Amniotic stem cell (primary cell): ENCODE results near the gene OR51E1.

Source experiments
- DNase-seq: peaks from one replicate; lab custom pipeline; 2025; lab: John Stamatoyannopoulos, UW

The OR51E1 gene, protein sequence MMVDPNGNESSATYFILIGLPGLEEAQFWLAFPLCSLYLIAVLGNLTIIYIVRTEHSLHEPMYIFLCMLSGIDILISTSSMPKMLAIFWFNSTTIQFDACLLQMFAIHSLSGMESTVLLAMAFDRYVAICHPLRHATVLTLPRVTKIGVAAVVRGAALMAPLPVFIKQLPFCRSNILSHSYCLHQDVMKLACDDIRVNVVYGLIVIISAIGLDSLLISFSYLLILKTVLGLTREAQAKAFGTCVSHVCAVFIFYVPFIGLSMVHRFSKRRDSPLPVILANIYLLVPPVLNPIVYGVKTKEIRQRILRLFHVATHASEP

DNA sequence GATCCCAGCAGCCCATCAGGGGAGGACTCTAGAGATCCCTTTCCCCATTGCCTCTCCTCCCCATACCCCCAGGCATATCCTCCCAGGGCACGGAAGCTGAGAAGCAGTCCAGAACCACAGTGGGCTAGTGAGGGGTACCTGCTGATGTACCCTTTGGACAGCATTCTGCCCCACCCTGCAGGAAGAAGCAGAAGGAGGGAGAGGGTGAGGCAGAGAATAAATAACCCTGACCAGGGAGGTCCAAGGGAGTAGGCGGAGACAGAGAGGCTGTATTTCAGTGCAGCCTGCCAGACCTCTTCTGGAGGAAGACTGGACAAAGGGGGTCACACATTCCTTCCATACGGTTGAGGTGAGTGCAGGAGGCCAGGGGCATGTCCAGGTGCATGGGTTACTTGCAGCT, at the start of gene OR51E1:
TSS of gene OR51E1 (plus strand) at position 301 of the 400 bp plus-strand sequence. CDS start 8,545 bp downstream, outside the sequence.
- no peak for DNase-seq

DNA sequence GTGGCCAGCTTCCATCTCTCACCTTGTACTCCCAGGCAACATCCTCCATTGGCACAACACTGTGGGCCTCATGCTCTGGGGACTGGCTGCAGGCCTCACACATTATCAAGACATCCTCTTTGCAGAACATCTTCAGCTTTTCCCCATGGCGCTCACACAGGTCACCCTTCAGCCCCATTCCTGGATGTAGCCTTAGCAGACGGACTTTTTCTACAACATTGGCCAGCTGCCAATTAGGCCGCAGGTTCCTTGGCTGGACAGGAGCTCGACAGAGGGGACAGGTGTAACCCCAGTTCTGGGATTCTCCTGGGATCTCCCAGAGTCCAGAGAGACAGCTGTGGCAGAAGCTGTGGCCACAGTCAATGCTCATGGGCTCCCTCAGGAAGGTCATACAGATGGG, 38.7 kb upstream of the OR51E1 start:
- no peak for DNase-seq

DNA sequence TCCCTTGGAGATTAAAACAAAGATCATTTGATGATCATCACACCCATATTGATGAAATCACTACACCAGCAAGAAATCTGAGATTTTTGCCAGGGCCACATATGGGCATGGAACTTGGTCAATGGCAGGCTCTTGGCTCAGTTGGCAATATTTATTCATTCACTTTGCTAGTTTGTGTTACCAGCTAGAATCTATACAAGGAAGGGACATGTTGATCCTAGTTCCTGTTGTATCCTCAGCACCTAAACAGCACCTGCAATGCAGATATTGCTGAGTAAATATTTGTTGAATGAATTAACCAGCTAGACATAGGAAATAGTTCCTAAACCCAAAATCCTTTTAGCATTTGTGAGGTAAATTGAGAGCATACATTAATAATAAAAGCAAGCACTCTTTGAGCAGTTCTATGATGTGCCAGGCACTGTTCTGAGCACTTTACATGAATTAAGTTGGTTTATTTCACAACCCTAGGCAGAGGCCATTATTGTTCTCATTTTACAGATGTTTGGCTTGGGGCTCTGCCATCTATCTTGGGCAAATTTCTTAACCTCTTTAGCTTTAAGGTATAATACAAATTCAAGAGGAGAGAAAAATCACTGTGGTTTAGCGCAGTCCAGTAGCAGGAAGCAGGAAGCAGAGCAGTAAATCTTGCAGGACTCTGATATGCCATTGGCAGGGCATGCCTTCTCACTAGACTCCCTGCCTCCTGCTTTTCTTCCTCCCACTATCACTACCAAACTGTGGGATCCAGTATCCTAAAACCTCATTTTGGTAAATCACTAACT, 37.4 kb upstream of the OR51E1 start:
- DNase-seq = no peak

DNA sequence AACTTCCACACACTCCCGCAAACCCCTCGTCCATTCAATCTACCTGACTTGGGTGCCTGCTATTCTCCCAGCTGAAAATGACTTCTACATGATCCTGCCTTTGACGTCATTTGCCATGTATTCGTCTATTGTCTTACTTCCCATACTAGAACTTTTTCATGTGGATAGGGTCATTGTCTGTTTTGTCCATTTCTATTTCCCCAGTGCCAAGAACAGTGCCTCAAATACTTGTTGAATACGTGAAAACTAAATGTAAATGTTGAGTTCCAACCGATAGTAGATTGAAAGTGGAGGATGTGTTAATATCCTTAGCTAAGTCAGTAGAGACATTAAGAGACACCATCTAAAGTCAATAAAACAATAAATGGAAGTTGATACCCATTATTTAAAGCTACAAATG, 36.7 kb upstream of the OR51E1 start:
- DNase-seq = no peak

DNA sequence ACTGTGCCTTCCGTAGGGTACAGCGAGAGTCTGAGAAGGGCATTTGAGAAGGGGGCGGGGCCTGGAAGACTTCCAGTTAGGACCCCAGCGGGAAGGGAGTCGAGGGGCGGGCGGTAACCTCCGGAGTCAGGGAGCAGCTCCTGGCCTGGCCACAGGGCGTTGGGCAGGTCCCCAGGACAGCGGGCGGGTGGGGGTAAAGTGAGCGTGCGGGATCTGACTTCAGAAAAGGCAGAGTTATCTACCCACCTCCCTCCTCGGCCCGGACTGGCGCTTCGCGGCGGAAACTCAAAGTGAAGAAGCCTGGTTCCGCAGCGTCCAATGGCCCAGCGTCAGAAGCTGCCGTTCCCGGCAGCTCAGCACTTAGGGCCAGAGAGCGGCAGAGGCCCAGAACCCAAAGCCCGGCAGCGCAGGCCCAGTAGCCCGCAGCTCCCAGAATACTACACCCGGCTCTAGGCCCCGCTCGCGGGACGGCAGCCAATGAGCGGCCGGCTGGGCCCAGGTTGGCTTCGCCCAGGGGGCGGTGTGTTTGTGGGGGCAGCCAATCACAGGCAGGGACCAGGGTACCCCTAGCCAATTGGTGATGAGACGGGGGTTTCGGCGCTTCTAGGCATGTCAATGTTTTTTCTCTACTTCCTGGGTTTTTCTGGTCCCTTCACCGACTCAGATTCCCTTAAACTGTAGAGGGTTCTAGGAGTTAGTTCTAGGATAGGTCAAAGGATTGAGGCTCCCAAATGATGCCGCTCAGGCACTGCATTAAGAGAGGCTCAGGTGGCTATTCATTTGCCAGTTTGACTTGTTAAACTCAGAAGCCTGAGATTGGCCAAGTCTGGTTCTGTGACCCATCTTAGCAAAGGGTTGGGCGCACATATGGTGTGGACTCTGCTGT, 35.8 kb upstream of the OR51E1 start, which contains the start of gene TRIM68:
TSS of gene TRIM68 (minus strand) at position 451 of the 886 bp plus-strand sequence. CDS start 2,727 bp downstream, outside the sequence.
- DNase-seq = peak; percentile 87

DNA sequence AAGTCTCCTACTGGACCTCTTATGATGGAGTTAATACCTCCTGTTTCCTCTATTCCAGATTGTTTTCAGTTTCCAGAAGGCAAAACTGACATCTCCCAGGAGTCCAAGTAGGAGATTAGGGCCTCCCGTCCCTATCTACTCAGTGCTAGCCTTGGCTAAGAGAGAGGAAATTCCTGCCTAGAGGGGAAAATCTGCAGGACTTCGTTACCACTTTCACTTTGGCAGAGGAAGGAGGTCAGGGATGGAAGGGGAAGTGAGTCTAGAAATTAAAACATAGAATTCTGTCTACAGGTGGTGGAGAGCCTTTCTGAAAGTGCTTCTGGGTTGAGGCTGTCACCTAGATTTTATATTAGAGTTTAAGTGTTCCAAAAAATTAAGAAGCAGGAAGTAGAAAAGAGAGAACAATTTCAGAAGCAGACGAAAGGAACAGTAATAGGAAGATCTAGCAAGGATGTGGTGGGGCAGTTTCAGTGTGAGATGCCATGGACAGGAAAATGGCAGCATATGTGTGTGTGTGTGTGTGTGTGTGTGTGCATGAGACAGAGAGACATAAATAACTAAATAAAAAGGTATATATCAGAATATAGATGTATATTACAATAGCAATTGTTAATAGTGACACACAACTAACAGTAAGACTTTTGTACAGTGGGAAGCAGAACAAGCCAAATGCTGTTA, 33.4 kb upstream of the OR51E1 start:
- no peak for DNase-seq

DNA sequence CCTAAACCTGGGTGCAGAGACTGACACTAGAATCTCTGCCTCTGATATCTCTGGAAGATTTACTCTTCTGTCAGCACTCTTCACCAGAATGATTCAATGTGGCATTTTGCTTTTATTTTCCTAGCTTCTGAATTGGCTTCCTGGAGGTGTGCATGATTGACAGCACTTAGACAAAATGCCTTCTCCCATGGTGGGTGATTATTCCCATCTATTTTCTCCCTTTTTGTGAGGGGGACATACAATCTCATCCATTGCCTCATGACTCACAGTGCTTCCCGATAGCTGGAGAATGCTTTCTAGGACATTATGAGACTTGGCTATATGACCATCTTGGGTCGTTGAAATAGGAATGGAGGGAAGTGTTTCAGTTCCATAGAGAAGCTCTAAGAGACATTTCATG, 31.8 kb upstream of the OR51E1 start:
- DNase-seq = no peak

DNA sequence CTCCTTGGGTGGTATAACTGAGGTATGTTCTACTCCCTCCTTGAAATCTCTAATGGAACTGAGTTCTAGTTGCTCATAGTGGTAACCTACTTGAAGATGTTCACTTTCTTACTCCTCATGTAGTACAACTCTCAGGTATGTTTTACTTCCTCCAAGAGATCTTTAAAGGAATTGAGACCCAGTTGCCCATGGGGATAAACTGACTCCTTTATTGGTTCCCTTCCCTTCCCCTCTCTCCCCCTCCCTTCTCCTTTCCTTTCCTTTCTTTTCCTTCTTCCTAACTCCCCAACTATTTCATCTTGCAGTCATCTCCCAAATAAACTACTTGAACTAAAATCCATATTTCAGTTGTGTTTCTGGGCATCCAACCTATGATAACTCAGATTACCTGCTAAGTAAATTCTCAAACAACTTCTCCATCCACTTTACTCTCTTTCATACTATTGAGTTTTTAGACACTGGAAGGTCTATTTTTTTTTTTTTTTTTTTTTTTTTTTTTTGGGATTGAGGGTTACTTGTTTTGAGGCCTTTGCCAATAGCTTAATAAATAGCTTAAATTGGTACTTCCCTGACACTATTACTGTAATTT, 27.8 kb upstream of the OR51E1 start:
- DNase-seq = no peak

DNA sequence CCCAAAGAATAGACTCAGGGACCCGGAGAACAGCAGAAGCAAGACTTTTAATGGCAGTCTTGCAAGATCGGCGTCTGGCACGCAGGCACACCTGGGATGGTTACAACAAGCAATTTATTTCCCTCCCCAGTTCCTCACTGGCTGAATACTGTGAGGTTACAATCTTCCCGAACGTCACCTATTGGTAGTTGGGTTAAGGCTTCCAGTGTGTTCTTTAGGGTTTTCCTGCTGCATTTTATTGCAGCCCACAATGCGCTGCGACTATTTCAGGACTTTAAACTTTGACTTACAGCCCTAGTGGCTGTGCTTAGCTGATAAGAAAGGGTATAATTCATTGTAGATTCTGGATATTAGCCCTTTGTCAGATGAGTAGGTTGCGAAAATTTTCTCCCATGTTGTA, 24.3 kb upstream of the OR51E1 start:
- no peak for DNase-seq

DNA sequence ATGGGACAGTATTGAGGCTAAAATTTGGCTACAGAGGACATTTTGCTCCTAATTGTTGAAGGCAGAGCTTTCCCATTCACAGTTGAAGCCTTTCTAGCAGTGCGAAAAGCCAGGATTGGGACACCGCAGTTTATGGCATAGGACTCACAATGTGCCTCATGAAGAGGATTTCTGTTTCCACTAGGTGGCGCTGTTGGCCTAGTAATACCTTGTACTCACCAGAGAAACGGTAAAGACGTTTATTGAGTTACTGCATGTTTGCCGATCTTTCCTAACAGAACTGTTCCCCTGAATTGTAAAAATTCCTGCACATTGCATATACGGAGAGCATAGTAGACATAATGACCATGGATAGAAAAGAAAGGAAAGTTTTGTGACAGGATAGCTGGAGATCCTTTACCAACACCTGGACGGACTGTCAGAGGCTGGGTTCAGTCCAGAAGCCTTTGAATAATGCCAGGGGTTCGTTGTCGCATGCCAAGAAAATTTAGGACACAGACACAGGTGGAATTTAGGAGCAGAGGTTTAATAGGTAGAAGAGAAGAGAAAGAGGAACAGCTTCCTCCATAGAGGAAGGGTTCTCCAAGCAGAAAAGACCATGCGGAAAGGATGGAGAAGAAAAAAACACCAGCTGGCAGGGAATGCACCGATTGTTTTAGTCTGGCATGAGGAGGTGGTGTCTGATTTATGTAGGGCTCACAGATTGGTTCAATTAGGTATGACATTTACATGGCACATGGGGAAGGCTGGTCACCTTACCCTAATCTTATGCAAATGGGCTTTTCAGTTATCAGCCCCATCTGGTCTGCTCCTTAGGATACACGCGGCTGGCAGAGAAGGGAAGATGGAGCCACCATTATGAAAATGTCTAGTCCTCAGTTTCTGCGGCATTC, 17.3 kb upstream of the OR51E1 start:
- peak; percentile 13 for DNase-seq

DNA sequence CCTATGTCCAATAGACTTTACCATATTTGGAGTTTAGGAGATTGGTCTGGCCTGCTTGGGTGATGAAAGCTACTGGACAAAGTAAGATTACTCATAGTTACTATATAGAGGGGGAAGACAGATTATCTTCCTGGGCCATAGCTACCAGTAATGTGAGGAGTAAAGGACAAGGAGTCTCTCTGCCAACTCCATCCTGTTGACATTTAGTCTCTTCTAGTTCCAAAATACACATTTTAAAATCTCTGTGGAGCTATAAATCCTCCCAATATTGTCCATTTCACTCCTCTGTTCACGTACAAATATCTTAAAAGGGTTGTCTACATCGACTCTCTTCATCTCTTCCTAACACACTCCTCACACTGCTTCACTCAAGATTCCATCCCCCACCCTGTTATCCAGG, 7.6 kb upstream of the OR51E1 start:
- no peak for DNase-seq

DNA sequence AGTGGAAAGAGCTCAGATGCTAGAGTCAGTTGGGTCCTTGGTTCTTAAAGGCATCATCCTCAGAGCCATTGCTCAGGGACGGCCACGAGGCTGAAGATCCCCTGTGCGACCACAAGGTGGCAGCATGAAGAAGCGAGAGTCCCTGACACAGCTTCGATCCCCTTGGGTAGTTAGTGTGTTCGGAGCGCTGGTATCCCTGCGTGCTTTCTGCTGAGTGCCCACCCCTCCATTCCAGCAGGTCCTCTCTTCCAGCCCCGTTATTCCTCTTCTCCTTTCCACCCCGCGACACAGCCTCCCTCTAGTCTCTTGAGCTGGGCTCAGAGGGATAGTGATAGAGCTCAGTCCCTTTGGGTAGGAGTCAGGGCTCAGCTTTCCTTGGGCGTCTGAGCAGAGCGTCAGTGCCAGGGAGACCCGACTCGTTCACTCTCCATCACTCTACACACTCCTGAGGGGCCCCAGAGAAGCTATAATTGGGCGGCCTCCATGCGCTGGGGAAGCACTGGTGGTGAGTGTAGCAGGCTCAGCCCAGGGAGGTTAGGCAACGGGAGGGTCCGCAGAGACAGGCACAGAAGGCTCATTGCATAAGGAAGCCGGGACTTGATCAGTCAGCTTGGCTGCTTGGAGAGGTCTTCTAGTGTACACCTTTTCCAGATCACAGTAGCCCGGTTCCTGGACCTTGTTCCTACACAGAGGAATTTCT, 6.7 kb upstream of the OR51E1 start, which contains the start of gene OR51D1:
TSS of gene OR51D1 (plus strand) at position 516 of the 700 bp plus-strand sequence. CDS start 2,314 bp downstream, outside the sequence.
- no peak for DNase-seq

DNA sequence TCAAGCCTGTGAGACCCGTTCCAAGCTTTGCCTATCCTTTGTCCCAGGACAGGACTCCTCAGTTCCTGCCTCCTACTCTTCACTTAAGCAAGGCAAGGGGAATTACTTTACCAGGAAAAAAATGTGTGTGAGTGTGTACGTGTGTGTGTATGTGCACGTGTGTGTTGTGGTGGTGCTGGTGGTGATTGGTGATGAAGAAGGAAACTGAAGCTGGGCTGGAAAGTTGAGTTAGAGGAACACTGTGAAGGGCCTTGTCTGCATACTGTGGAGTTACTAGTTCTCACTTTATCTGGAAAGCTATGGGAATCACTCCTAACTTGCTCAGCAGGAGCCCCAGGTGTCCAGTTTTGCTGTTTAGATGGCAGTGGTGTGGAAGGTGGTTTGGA, 6.1 kb upstream of the OR51E1 start:
- DNase-seq = no peak

DNA sequence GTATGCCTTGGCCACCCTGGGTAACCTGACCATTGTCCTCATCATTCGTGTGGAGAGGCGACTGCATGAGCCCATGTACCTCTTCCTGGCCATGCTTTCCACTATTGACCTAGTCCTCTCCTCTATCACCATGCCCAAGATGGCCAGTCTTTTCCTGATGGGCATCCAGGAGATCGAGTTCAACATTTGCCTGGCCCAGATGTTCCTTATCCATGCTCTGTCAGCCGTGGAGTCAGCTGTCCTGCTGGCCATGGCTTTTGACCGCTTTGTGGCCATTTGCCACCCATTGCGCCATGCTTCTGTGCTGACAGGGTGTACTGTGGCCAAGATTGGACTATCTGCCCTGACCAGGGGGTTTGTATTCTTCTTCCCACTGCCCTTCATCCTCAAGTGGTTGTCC, 3.9 kb upstream of the OR51E1 start:
- DNase-seq = no peak

DNA sequence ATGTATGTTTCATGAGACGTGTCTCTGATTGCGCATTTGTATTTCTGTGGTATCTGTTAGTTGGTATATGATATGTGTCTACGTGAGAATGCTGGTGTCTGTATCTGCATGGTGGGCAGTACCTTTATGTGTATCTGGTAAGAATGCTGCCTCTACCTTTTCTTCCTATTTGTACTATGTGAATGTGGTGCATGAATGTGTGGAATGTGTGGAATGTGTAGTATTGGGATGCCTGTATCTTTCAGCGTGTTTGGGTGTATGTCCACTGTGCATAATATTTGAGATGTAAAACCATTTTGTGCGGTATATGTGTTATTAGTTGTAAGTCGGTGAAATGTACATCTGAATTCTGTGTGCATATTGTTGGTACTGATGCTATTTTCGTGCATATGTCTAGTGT, 2.3 kb upstream of the OR51E1 start:
- no peak for DNase-seq

DNA sequence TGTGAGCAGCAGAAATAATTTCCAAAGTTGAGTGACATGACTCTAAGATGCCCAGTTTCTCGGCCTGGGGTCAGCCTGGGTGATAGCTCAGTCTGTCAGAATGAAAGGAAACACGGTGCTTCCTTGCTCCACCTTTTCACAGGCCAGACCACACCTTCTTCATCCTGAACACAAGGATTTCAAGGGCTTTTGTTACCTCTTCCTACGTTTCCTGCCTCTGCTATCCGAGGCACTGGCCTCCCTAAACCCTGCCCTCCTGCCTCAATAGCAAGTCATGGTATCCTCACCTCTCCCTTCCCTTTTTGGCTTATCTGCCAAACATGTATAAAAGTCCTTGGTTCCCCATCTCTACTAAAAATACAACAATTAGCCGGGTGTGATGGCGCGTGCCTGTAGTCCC, 1.7 kb upstream of the OR51E1 start:
- no peak for DNase-seq

DNA sequence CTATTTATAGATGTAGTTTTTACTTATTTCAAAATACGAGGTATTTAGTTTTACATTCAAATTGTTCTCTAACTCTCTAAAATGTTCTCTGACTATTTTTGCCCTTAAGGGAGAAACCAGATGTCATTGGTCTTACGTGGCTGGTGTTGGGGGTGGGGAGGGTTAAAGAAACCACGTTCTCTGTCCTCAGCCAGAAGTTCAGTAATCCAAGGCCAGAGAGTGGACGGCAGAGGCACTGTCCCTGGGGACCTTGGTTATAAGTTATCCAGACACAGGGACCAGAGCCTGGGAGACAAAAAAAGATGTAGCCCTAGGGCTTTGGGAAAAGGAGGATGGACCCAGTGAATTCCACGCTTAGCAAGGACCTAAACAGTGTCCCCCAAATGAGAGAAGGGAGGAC, 706 bp upstream of the OR51E1 start:
- no peak for DNase-seq

DNA sequence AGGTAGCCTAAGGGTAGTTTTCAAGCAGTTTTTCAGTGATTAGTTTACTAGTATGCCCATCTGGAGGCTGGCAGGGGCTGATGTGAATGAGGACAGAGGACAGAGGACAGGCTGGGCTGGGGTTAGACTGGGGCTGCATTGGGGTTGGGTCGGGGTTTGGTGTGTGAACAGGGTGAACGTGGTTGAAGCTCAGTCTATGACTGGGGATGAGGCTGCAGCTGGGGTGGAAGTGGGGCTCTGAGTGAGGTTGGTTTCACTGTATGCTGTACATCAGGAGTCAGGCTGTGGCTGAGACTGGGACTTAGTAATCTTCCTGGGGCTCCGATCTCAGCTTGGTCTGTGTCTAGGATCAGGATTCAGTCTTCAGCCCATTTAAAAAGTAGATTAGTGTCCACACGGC, 451 bp downstream of the OR51E1 start:
- no peak for DNase-seq

DNA sequence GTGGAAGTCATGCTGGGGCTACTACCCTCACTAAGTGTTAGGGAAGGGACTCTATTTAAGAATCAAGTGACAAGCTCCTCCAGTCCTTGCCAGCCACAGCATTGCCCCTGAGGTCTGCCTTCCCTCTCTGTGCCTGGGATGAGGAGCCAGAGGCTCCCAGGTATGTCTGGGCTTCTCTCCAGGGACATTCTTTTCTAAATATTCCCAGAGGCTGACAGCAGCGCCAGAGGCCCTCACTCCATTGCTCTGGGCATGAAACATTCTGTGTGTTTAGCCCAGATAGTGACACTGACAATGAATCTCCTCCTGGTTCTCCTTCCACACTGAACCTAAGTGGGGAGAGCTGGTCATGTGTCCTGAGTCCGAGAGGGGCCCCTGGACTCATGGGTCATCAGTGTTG, 2.2 kb downstream of the OR51E1 start:
- DNase-seq = no peak

DNA sequence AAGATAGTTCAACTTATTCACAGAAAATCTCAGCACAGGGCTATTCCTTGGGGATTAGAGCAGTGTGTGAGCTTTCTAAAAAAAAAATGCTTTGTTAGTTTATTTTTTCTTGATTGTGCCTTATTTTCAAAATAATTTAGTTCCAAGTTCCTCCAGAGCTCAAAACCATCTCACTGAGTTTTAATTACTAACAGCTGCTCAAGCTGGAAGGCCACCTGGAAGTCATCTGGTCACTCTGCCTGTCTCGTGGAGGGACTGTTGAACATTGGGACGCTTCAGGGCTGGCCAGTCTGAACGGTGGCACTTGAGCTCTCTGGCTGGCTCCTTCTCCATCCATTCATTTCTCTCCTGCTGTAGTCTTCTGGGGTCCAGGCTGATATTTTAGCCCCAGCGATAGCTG, 4.0 kb downstream of the OR51E1 start:
- no peak for DNase-seq
